Endothelial cell of umbilical vein (primary cell): ENCODE data around the gene NSMCE1.

Experiments
- CTCF ChIP-seq, 2 donors: IDR thresholded peaks; 1 replicate in 1 of 2; 2 replicates in 1 of 2; pipeline ENCODE4 v1.5.1; 2011; ENCODE audit warnings: low read length in 2 of 2, mild to moderate bottlenecking in 2 of 2, moderate library complexity in 2 of 2, control low read depth in 1 of 2, inconsistent platforms in 1 of 2, low read depth in 1 of 2; ENCODE audit not compliant: insufficient read depth in 1 of 2; ENCODE audit errors: extremely low read depth in 1 of 2
- MAX ChIP-seq: IDR thresholded peaks from 2 replicates; pipeline ENCODE4 v1.6.1; 2011; ENCODE audit not compliant: insufficient read depth, insufficient read length
- POLR2AphosphoS5 ChIP-seq: IDR thresholded peaks from 2 replicates; pipeline ENCODE4 v1.6.1; 2012; ENCODE audit warnings: low read depth, mild to moderate bottlenecking, control low read depth, low read length, moderate library complexity; ENCODE audit not compliant: insufficient read depth

- TF ChIP-seq CTCF (IDR thresholded peaks at IDR 0.05; ENCODE audit: extremely low read depth in 1 of 2, insufficient read depth in 1 of 2, low read depth in 1 of 2, low read length in 2 of 2) (no peak), POLR2AphosphoS5 (no peak), MAX (no peak)
Measured at GRCh38 chr16:27191352-27191924, 77.1 kb downstream of the NSMCE1 start.
